ENCODE measurements around the gene HIRA. TPM values are rescaled to one million over a fixed set of nuclear protein-coding genes. Genes with fewer than 3 reads are reported as not detected.
"Not testable (repeated sequence)": the region's sequence is repeated elsewhere in the genome, so short reads cannot be mapped to it uniquely, and the experiment has no call there.

Gene HIRA
- total RNA-seq, 1 experiment from 2014 or later, result 31.4 TPM

DNA sequence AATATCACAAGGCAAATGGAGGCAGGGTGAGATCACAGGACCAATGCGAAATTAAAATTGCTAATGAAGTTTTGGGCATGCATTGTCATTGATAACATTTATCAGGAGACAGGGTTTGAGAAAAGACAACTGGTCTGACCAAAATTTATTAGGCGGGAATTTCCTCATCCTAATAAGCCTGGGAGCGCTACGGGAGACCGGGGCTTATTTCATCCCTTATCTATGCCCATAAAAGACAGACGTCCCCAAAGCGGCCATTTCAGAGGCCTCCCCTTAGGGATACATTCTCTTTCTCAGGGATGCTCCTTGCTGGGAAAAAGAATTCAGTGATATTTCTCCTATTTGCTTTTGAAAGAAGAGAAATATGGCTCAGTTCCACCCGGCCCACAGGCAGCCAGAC lies 111.4 kb downstream of the HIRA start:
- not testable (repeated sequence) for H3K36me3 ChIP-seq (replicated peaks; ENCODE audit: control insufficient read depth, insufficient read depth, low read length); DNase-seq; H3K4me3 ChIP-seq (ENCODE audit: insufficient read depth, low read depth, low read length); H3K27me3 ChIP-seq (ENCODE audit: control insufficient read depth, insufficient read depth, low read length)

DNA sequence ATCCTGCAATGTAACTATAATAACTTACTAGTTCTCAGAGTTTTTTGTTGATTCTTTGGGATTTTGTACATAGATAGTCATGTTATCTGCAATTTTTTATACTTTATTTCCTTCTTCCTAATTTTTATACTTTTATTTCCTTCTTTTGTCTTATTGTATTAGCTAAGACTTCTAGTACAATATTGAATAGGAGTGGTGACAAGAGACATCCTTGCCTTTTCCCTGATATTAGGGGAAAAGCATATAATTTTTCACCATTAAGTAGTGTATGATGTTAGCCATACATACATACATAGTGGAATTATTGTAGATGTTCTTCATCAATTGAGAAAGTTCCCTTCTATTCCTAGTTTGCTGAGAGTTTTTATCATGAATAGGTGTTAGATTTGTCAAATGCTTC lies 112.3 kb downstream of the HIRA start:
- H3K4me3 ChIP-seq (ENCODE audit: insufficient read depth, low read depth, low read length), result no peak overlapping the region

DNA sequence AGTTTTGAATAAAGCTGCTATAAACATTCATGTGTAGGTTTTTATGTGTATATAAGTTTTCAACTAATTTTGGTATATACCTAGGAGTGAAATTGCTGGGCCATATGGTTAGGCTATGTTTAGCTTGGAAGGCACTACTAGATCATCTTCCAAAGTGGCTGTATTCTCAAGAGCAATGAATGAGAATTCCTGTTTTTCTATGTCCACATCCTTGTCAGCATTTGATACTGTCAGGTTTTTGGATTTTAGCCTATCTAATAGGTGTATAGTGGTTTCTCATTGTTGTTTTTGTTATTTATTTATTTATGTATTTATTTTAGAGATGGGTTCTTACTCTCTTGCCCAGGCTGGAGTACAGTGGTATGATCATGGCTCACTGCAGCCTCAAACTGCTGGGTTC lies 113.7 kb downstream of the HIRA start:
- no peak for DNase-seq
- Histone ChIP-seq H3K36me3 (replicated peaks; ENCODE audit: control insufficient read depth, insufficient read depth, low read length) (no peaks in the 10 kb centered on the region), H3K27me3 (ENCODE audit: control insufficient read depth, insufficient read depth, low read length) (no peaks in the 10 kb centered on the region), H3K4me3 (ENCODE audit: insufficient read depth, low read depth, low read length) (no peak overlapping the region)

More for the DNA sequence above, 112.3 kb downstream of the HIRA start:
- Histone ChIP-seq H3K27me3 (ENCODE audit: control insufficient read depth, insufficient read depth, low read length) (no peaks in the 10 kb centered on the region), H3K36me3 (replicated peaks; ENCODE audit: control insufficient read depth, insufficient read depth, low read length) (no peaks in the 10 kb centered on the region)
- no peak for DNase-seq

DNA sequence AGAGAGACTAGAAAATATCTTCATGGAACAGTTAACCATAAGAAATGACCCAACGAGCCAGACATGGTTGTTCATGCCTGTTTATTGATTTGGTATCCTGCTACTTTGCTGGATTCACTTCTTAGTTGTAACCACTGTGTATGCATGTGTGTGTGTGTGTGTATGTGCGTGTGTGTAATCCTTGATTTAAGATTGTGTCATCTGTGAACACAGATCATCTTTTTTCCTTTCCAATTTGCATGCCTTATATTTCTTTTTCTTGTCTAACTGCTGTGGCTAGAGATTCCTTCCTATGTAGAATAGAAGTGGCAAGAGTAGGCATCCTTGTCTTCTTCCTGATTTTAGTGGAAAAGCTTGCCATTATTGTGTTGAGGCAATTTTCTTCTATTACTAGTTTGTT lies 123.7 kb downstream of the HIRA start:
- DNase-seq, result no peak
- H3K27me3 ChIP-seq (ENCODE audit: control insufficient read depth, insufficient read depth, low read length), result no peaks in the 10 kb centered on the region
- H3K36me3 ChIP-seq (replicated peaks; ENCODE audit: control insufficient read depth, insufficient read depth, low read length), result no peaks in the 10 kb centered on the region
- H3K4me3 ChIP-seq (ENCODE audit: insufficient read depth, low read depth, low read length), result no peak overlapping the region

DNA sequence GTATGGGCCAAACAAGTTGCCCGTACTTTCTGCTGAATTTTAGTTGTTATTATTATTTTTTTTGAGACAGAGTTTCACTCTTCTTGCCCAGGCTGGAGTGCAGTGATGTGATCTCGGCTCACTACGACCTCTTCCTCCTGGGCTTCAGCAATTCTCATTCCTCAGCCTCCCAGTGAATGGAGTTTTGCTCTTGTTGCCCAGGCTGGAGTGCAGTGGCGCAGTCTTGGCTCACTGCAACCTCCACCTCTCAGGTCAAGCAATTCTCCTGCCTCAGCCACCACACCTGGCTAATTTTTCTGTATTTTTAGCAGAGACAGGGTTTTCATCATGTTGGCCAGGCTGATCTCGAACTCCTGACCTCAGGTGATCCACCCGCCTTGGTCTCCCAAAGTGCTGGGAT lies 125.0 kb downstream of the HIRA start:
- H3K36me3 ChIP-seq (replicated peaks; ENCODE audit: control insufficient read depth, insufficient read depth, low read length); DNase-seq; H3K27me3 ChIP-seq (ENCODE audit: control insufficient read depth, insufficient read depth, low read length); H3K4me3 ChIP-seq (ENCODE audit: insufficient read depth, low read depth, low read length): not testable (repeated sequence)

DNA sequence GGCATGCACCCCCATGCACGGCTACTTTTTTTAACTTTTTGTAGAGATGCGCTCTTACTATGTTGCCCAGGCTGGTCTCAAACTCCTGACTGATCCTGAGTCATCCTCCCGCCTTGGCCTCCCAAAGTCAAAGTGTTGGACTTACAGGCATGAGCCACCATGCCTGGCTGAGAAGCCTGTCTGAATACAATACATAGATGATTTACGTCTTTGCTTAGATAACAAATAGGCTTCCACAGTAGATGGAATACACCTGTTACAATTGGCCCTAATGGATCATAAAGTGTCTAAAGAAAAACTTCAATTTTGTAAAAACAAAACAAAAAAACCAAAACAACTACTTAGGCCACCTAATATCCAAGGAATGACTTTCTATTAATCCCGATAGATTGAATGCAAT lies 127.0 kb downstream of the HIRA start:
- Histone ChIP-seq H3K36me3 (replicated peaks; ENCODE audit: control insufficient read depth, insufficient read depth, low read length) (no peaks in the 10 kb centered on the region), H3K27me3 (ENCODE audit: control insufficient read depth, insufficient read depth, low read length) (no peaks in the 10 kb centered on the region), H3K4me3 (ENCODE audit: insufficient read depth, low read depth, low read length) (no peak overlapping the region)
- no peak for DNase-seq

DNA sequence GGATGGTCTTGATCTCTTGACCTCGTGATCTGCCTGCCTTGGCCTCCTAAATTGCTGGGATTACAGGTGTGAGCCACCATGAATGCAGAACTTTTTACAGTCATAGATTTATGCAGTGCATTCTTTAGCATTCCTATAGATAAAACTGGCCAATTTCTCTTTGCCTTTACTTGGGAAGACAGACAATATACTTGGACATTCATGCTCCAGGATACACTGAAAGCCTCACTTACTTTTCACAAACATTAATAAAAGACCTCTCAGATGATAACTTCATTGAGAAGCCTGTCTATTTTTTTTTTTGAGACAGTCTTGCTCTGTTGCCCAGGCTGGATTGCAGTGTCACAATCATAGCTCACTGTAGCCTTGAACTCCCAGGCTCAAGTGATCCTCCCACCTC lies 127.7 kb downstream of the HIRA start:
- H3K27me3 ChIP-seq (ENCODE audit: control insufficient read depth, insufficient read depth, low read length), result no peaks in the 10 kb centered on the region
- H3K4me3 ChIP-seq (ENCODE audit: insufficient read depth, low read depth, low read length), result no peak overlapping the region

DNA sequence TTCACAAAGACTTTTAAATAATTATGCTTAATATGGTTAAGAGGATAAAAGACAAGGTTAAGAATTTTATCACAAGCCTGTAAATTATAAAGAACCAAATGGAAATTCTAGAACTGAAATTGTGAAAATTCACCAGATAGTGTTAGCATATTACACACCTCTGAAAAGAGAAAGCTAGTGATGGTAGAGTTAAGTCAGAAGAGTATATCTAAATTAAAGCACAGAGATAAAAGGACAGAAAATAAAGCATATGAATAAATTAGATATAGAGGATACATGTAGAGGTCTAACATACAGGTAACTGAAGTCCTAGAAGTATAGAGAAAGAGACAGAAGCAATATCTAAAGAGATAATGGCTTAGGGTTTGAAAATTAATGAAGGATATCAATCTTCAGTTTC lies 135.8 kb downstream of the HIRA start:
- no peak for DNase-seq
- Histone ChIP-seq H3K36me3 (replicated peaks; ENCODE audit: control insufficient read depth, insufficient read depth, low read length) (no peaks in the 10 kb centered on the region), H3K4me3 (ENCODE audit: insufficient read depth, low read depth, low read length) (no peak overlapping the region), H3K27me3 (ENCODE audit: control insufficient read depth, insufficient read depth, low read length) (peaks cover 5% of the 10 kb centered on the region; the same call in 1 of the 2 replicates)

More for the DNA sequence above, 127.7 kb downstream of the HIRA start:
- H3K36me3 ChIP-seq (replicated peaks; ENCODE audit: control insufficient read depth, insufficient read depth, low read length), result no peaks in the 10 kb centered on the region
- no peak for DNase-seq

DNA sequence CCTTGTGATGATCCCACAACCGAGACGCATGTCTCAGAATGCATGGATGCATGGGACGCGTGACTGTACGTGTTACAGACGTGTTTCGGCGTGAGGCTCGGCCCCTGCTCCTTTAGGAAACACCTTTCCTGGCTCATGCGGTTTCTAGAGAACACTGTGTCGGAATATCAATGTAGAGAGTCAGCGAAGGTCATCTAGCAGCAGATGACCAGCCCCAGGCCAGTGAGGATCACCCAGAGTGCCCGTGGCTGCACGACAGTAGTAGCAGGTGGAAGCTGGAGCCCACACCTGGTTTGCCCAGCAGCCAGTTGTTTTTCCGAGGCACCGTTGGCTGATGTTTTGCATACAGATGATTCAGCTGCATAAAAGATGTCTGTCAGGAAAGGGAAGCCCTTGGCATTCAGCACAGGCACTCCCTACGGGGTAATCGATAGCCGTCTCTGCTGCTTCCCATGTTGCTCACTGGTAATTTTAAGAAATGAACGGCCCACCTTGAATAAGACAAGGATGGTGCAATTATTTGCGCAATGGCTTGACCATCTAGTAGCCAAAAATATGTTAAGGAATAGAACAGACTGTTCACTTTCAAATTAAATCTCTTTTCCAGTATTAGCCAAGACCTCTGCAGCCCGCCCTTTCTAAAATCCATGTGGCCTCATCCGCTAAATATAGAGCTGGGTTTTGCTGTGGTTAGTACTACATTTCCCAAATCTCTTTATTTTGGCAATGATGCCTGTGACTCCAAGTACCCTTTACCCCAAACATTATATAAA lies 138.9 kb downstream of the HIRA start:
- H3K4me3 ChIP-seq (ENCODE audit: insufficient read depth, low read depth, low read length), result peak overlapping the region; percentile 62
- DNase-seq, result no peak
- no peaks in the 10 kb centered on the region for H3K36me3 ChIP-seq (replicated peaks; ENCODE audit: control insufficient read depth, insufficient read depth, low read length)
- peaks cover 9% of the 10 kb centered on the region for H3K27me3 ChIP-seq (ENCODE audit: control insufficient read depth, insufficient read depth, low read length)

DNA sequence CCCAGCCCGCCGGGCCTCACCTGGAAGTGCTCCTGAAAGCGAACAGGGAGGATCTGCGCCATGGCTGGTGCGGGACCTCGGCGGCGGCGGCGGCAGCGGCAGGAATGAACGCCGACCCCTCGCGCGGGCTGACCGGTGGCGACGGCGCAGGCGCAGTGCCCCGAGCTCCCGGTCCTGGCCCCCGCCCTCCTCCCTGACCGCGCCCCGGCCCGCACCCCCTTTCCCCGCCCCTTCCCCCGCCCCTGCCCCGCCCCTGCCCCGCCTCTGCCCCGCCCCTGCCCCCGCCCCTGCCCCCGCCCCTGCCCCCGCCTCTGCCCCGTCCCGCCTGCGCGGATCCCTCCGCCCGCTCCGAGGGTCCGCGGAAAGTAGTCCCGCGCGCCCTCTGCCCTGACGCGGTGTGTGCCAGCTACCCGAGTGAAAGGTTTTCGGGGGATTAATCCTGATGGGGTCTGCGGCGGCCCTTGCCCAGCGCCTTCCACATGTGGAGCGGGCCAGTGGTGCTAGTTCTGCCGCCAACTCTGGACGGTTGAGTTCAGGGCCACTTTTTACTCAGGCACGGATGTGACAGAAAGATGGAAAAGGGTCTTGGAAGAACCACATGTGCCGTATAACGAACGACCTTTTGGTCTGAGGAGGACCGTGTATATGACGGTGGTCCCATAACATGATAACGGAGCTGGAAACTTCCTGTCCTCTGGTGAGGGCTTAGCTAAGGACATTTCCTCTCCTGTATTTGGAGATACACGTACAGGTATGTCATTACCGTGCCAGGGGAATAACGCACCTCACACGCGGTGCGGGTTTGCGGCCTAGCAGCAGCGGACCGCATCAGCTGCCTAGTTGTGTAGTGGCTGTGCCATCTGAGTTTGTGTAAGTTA lies 139.7 kb downstream of the HIRA start, which contains the start of gene CLTCL1:
CLTCL1 (minus strand) TSS at position 140 of the 878 bp plus-strand sequence; CDS start at position 62, 78 bp downstream.
- Histone ChIP-seq H3K27me3 (ENCODE audit: control insufficient read depth, insufficient read depth, low read length) (peaks cover 9% of the 10 kb centered on the region), H3K36me3 (replicated peaks; ENCODE audit: control insufficient read depth, insufficient read depth, low read length) (no peaks in the 10 kb centered on the region), H3K4me3 (ENCODE audit: insufficient read depth, low read depth, low read length) (peak within 1 kb of the TSS; percentile 70)
- peak; percentile 100 for DNase-seq

DNA sequence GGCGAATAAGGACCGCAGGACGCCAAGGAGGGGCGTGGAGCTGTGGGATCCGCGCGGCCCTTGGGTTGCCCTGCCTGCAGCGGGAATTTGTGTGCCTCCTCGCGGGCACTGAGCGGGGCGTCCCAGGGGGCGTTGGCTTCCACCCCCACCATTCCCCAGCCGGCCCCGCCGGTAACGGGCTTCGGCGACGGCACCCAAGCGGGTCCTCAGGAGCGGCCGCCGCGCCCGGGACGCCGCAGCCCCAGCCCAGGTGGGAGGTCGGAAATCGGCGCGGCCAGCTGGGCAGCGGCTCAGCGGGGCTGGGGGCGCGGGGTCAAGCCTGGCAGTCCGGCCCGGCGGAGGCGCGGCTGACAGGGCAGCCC lies 140.3 kb downstream of the HIRA start:
- Histone ChIP-seq H3K4me3 (ENCODE audit: insufficient read depth, low read depth, low read length) (peak overlapping the region; percentile 70), H3K36me3 (replicated peaks; ENCODE audit: control insufficient read depth, insufficient read depth, low read length) (no peaks in the 10 kb centered on the region), H3K27me3 (ENCODE audit: control insufficient read depth, insufficient read depth, low read length) (peaks cover 9% of the 10 kb centered on the region)
- peak; percentile 77 for DNase-seq

DNA sequence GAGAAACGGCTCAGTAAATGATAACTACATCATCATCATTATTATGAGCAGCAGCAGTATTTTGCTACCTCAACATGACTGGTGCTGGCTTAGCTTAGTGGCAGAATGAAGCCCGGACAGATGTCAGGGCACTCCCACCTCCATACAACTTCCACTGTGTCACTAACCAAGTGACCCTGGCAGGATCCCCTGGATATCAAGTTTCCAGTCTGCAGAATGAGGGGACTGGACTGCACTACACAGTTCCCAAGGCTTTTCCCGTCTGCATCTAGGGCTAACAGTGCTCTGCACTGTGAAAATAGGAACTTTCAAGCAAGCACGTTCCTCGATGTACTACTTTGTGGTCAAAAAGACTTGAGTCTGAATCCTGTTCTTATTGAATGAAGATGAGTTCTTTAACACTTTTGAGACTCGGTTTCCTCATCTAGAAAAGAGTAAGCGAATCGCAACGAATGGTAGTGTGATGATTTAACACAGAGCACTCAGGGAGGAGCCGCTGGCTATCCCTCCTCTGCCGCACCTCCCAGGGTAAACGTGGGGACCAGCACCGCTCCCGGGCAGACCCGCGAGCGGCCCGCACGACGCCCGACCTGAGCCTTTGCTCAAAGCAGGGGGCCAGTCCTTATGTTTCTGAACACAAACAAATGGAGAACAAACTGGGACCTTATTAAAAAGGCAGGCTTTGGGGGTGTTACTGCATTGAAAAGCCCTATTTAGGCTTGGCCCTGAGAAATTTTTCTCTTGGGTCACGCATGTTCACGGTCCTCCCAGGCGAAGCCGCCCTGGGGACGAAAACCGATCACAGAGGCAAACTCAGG lies 140.9 kb downstream of the HIRA start:
- Histone ChIP-seq H3K36me3 (replicated peaks; ENCODE audit: control insufficient read depth, insufficient read depth, low read length) (no peaks in the 10 kb centered on the region), H3K4me3 (ENCODE audit: insufficient read depth, low read depth, low read length) (peak overlapping the region; percentile 70), H3K27me3 (ENCODE audit: control insufficient read depth, insufficient read depth, low read length) (peaks cover 9% of the 10 kb centered on the region)
- DNase-seq, result peak; percentile 63

DNA sequence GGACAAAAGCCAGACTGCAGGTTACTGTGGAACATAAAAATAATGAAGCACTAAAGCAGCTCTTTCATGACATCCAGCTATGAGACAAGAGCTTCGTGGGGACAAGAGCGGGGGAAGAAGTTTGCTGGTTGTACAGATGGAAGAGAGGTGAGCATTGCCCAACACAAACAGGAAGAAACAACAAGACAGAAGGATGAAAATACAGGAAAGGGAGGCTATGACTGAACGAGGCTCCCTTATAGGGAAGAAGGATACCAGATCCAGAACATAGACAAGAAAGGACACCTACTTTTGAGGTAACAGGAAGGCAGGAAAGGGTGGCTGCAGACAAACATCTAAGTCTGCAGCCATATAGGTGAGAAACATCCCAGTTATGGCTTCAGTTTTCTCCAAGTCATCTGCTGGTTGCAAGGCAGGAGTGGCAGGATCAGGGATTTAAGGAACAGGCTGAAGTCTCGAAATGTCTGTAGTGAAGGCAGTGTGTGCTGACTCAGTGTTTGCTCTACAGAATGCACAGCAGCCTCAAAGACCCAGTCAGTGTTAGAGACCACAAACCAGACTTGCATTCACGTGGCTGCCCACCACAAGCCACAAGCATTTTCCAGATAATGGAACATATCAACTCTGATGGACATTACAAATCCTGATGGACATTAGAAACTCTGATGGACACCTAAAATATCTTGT lies 141.9 kb downstream of the HIRA start:
- no peaks in the 10 kb centered on the region for H3K36me3 ChIP-seq (replicated peaks; ENCODE audit: control insufficient read depth, insufficient read depth, low read length)
- no peak for DNase-seq
- no peak overlapping the region for H3K4me3 ChIP-seq (ENCODE audit: insufficient read depth, low read depth, low read length)
- peaks cover 9% of the 10 kb centered on the region for H3K27me3 ChIP-seq (ENCODE audit: control insufficient read depth, insufficient read depth, low read length)

DNA sequence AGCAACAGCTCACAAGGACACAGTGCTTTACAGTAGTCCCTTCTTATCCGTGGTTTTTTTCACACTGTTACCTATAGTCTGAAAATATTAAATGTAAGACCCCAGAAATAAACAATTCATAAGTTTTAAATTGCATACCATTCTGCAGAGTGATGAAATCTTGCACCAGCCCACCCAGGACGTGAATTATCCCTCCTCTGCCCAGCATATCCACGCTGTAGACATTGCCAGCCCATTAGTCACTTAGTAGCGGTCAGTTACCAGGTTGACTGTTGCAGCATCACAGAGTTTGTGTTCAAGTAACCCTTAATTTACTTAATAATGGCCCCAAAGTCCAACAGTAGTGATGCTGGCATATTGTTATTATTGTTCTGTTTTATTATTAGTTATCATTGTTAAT lies 143.6 kb downstream of the HIRA start:
- no peak for DNase-seq
- Histone ChIP-seq H3K36me3 (replicated peaks; ENCODE audit: control insufficient read depth, insufficient read depth, low read length) (no peaks in the 10 kb centered on the region), H3K4me3 (ENCODE audit: insufficient read depth, low read depth, low read length) (no peak overlapping the region), H3K27me3 (ENCODE audit: control insufficient read depth, insufficient read depth, low read length) (peaks cover 9% of the 10 kb centered on the region)
